ENCODE results near the gene CNDP1.

The CNDP1 gene

DNA sequence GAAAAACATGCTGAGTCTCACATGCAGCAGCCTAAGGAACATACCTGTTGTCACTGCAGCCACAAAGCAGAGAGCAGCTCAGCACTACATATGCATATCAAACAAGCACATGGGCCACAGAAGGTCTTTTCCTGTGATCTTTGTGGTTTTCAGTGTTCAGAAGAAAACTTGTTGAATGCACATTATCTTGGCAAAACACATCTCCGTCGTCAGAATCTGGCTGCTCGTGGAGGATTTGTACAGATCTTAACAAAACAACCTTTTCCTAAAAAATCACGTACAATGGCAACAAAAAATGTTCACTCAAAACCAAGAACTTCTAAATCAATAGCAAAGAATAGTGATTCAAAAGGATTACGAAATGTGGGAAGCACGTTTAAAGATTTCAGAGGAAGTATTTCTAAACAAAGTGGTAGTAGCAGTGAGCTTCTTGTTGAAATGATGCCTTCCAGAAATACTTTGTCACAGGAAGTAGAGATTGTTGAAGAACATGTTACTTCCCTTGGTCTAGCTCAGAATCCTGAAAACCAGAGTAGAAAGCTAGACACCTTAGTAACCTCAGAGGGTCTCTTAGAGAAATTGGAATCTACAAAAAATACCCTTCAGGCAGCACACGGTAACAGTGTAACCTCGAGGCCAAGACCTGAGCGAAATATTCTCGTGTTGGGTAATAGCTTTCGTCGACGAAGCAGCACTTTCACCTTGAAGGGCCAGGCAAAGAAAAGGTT lies 97.5 kb downstream of the CNDP1 start:
- no peak for DNase-seq

DNA sequence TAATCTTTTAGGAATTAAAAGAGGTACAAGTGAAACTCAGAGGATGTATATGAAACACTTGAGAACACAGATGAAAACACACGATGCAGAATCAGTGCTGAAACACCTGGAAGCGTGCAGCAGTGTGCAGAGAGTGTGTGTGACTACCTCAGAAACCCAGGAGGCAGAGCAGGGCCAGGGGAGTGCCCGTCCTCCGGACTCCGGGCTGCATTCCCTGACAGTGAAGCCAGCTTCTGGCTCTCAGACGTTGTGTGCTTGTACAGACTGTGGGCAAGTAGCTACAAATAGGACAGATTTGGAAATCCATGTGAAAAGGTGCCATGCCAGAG lies 98.0 kb downstream of the CNDP1 start:
- no peak for DNase-seq

DNA sequence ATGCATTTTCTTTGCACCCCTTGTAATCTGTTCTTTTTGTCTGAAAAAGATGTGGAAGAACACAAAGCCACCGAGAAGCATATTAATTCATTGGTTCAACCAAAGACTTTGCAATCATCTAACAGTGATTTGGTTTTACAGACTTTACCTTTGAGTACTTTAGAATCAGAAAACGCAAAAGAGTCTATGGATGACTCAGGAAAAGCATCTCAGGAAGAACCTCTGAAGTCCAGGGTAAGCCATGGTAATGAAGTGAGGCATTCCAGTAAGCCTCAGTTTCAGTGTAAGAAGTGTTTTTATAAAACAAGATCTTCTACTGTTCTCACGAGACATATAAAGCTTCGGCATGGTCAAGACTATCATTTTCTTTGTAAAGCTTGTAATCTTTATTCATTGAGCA lies 98.6 kb downstream of the CNDP1 start:
- DNase-seq, result no peak

DNA sequence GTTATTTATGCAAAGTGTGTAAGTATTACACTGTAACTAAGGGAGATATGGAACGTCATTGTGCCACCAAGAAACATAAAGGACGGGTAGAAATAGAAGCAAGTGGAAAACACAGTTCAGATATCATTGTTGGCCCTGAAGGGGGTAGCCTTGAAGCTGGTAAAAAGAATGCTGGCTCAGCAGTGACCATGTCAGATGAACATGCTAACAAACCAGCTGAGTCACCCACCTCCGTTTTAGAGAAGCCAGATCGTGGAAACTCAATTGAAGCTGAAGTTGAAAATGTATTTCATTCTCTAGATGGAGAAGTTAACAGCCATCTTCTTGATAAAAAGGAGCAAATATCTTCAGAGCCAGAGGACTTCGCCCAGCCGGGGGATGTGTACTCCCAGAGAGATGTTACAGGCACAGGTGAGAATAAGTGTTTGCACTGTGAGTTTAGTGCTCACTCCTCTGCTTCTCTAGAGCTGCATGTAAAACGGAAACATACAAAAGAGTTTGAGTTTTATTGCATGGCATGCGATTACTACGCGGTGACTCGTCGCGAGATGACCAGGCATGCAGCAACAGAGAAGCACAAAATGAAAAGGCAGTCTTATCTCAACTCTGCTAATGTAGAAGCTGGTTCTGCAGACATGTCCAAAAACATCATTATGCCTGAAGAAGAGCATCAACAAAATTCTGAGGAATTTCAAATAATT lies 99.5 kb downstream of the CNDP1 start:
- no peak for DNase-seq

DNA sequence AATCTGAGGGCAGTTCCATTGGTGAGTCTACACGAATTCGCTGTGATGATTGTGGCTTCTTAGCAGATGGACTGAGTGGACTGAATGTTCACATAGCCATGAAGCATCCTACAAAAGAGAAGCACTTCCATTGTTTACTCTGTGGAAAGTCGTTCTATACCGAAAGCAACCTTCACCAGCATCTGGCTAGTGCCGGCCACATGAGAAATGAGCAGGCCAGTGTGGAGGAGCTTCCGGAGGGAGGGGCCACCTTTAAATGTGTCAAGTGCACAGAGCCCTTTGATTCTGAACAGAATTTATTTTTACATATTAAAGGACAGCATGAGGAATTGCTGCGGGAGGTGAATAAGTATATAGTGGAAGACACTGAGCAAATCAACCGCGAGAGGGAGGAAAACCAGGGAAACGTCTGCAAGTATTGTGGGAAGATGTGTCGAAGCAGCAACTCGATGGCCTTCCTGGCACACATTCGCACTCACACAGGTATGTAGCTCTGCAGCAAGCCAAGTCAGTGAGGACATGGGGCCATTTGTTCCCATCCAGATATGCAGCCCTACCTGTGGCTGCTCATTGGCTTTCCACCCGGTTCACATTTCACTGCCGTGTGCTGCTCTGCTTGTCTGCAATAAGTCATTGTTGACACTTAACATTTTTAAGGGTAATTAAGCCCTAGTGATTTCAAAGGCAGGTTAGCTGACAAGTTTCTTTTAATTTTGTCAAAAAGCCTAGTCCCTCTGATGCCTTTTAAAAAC lies 101.1 kb downstream of the CNDP1 start:
- DNase-seq, result peak; percentile 78

All from NCI-H748 treated with DMSO at 0.1 percent for 48 hours (cell line).